GM20000 (cell line): ENCODE measurements around the gene PHF1.

Source experiments
- DNase-seq: peaks from one replicate; pipeline ENCODE4 v3.0.0; 2012; ENCODE audit warnings: low spot score
- CTCF ChIP-seq: IDR thresholded peaks from 2 replicates; pipeline ENCODE4 v1.5.1; 2012; ENCODE audit warnings: mild to moderate bottlenecking, control low read depth; ENCODE audit errors: extremely low read depth, missing control alignments

PHF1 gene

DNA sequence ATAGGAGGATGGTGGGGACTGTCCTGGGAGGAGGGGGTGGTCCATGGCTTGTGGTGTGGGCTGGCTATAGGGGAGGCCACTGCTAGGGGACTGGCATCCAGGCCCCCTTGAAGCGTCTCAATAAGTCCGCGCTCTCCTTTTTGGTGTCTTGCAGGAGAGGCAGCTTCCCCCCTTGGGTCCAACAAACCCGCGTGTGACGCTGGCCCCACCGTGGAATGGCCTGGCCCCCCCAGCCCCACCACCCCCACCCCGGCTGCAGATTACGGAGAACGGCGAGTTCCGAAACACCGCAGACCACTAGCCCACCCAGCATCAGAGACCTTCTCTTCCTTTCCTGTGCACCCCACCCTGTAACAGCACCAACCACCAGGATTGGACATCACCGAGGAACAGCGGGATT is 40.8 kb downstream of the PHF1 start:
- DNase-seq, result no peak
- no peak for TF ChIP-seq CTCF

- TF ChIP-seq CTCF, result no peak
- peak; percentile 20 for DNase-seq
Observed at GRCh38 chr6:33452496-33452895, 41.7 kb downstream of the PHF1 start.

DNA sequence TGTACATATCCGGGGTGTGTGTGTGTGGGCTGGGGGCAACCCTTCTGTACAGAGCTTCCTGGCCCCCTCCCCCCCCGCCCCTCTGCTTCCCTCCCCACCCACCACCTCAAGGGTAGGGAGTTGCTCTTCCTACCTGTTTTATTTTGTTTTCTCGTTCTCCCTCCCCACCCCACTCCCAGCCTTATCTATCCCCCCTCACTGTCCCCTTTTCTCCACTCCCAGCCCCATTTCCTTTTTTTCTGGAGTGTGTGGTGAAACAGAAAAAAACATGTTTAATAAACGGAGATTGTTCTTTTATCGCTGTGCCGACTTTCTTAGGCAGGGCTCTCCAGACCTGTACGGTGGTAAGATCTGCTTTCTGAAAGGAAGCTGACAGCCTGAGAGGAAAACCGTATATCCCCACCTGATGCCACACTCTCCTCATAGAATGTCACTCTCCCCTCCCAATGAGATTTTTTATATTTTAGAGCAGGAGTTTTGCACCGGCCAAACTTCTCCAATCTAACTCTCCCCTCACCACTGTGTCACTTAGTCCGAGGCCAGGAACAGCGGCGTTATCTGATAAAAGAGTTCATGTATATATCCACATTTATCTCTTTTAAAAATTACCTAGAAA is 42.7 kb downstream of the PHF1 start:
- TF ChIP-seq CTCF, result no peak
- DNase-seq, result peak; percentile 47

DNA sequence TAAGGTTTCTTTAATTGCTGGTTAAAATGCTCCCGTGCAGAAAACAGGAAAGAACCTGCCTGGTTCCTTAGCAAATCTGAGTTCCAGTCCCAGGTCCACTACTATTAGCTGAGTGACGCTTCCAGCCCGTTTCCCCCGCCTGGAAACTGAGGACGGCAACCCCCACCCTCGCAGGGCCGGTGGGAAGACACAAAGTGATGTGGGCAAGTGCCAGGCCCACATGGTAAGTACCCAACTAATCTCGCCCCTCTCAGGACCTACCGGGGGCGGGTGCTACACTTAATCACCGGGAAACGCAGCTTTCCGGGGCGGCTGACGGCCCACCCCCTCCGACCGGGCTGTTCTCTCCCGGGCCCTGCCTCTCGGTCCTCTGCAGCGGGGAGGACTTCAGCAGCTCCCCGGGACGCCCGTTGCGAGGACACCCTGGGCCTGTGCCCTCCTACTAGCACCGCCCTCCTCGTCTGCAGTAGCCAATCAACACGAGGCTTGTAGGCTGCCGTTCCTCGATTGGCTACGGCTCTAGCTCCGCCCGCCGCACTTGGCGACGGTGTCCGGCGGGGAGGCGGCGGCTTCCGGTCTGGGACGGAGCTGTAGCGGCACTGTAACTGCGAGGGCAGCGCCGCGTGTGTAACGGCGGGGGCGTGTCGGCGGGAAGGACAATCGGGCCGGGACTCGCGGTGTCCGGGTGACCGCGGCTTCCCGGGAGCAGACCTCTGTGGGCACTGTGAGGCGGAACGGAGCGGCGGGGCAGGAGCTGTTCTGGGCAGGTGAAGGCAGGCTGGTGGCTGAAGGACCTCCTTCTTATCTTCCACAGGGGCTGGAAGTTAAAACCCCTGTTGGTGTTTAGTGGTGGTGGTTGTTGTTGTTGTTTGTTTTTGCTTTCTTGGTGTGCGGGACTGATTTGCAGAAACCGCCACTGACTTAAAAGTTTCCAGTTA is 43.5 kb downstream of the PHF1 start, which contains the start of gene ZBTB9:
ZBTB9 (plus strand) TSS at position 568 of the 938 bp plus-strand sequence. CDS start 525 bp downstream, outside the sequence.
- TF ChIP-seq CTCF, result no peak
- DNase-seq, result peak; percentile 99

DNA sequence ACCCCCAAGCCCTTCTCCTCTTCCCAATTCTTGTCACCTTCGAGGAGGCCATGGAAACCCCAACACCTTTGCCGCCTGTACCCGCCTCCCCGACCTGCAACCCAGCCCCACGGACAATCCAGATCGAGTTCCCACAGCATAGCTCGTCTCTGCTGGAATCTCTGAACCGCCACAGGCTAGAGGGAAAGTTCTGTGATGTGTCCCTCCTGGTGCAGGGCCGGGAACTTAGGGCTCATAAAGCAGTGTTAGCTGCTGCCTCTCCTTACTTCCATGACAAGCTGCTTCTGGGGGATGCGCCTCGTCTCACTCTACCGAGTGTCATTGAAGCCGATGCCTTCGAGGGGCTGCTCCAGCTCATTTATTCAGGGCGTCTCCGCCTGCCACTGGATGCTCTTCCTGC is 44.2 kb downstream of the PHF1 start:
- no peak for TF ChIP-seq CTCF
- DNase-seq, result no peak

GRCh38 chr6:33456156-33456555 is 45.3 kb downstream of the PHF1 start:
- no peak for TF ChIP-seq CTCF
- DNase-seq, result no peak

GRCh38 chr6:33458676-33459075 is 47.9 kb downstream of the PHF1 start:
- no peak for DNase-seq
- TF ChIP-seq CTCF, result no peak
